Bone marrow (tissue), 2 donors: ENCODE measurements around the gene RAD23A.
A peak's percentile ranks its signal among the peaks of the same experiment; 100 is the strongest.
"Not testable (repeated sequence)": the region's sequence is repeated elsewhere in the genome, so short reads cannot be mapped to it uniquely, and the experiment has no call there.

Source experiments
- DNase-seq, 2 donors: peaks; one replicate each; lab custom pipeline; 2025; lab: John Stamatoyannopoulos, UW

RAD23A gene

GRCh38 chr19:12955575-12955974 is 9.9 kb downstream of the RAD23A start:
- not testable (repeated sequence) for DNase-seq

GRCh38 chr19:12955996-12956395 is 10.3 kb downstream of the RAD23A start:
- no peak for DNase-seq

GRCh38 chr19:12956446-12957388 is 11.1 kb downstream of the RAD23A start, which contains the start of gene GADD45GIP1:
Gene GADD45GIP1, minus strand, starts transcription at chr19:12957223. Its CDS starts 11 bp downstream, at chr19:12957212.
- DNase-seq, result peak; percentile 46 to 52

- DNase-seq, result not testable (repeated sequence)
Observed at GRCh38 chr19:12957389-12957952, 11.8 kb downstream of the RAD23A start.

- DNase-seq, result no peak
Observed at GRCh38 chr19:12959481-12959880, 13.8 kb downstream of the RAD23A start.

- DNase-seq, result peak; percentile 51 to 56
Observed at GRCh38 chr19:12965017-12965811, 19.6 kb downstream of the RAD23A start.

GRCh38 chr19:12965812-12966135 is 20.1 kb downstream of the RAD23A start:
- no peak for DNase-seq

- no peak for DNase-seq
Observed at GRCh38 chr19:12967907-12968306, 22.2 kb downstream of the RAD23A start.

- no peak for DNase-seq
Observed at GRCh38 chr19:12969292-12969988, 23.8 kb downstream of the RAD23A start, which contains the start of gene DAND5. Gene DAND5, plus strand, starts transcription at chr19:12969576. Its CDS starts 85 bp downstream, at chr19:12969661.

- no peak for DNase-seq
Observed at GRCh38 chr19:12970070-12970820, 24.6 kb downstream of the RAD23A start.

GRCh38 chr19:12973236-12973635 is 27.6 kb downstream of the RAD23A start:
- DNase-seq, result no peak

GRCh38 chr19:12974301-12975220 is 28.9 kb downstream of the RAD23A start:
- no peak for DNase-seq

GRCh38 chr19:12975221-12975741 is 29.6 kb downstream of the RAD23A start:
- no peak for DNase-seq

- not testable (repeated sequence) for DNase-seq
Observed at GRCh38 chr19:12976109-12976508, 30.4 kb downstream of the RAD23A start.

- no peak for DNase-seq
Observed at GRCh38 chr19:12979974-12980373, 34.3 kb downstream of the RAD23A start.

GRCh38 chr19:12982648-12983047 is 37.0 kb downstream of the RAD23A start:
- no peak for DNase-seq

- DNase-seq, result no peak
Observed at GRCh38 chr19:12983091-12983490, 37.4 kb downstream of the RAD23A start.

GRCh38 chr19:12983542-12984142 is 38.0 kb downstream of the RAD23A start:
- DNase-seq, result peak; percentile 67 to 69

- no peak for DNase-seq
Observed at GRCh38 chr19:12984143-12984627, 38.5 kb downstream of the RAD23A start.
